ENCODE data around the gene YTHDF1. TPM values are rescaled to one million over a fixed set of nuclear protein-coding genes. Genes with fewer than 3 reads are reported as not detected.

The YTHDF1 gene
- total and polyA plus RNA-seq, 2 of the 4 experiments (the other 2 are of a cell fraction) = 10.9 to 22.6 TPM

DNA sequence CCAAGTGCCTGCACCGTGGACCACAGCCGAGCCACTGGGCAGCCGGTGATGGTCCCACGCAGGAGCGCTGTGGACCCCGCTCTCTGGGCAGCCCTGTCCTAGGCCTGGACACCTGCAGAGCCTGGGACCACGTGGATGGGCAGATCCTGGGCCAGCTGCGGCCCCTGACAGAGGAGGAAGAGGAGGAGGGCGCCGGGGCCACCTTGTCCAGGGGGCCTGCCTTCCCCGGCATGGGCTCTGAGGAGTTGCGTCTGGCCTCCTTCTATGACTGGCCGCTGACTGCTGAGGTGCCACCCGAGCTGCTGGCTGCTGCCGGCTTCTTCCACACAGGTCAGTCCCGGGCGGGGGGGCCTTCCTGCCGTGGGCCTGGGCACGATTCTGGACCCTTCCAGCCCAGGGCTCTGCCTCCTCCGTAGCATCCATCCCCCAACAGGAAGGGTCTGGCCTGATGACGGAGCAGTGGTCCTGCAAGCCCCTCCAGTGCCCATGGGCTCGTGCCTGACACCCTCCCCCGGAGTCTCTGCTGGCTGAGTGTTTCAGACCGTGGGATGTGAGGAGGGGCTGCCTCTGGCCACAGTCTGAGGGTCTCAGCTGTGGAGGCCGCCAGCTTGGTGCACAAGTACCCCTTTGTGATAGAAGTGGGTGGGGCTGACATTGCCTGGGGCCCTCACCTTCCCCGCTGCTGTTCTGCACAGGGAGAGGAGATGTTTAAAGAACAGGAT, 20.3 kb upstream of the YTHDF1 start:
- Histone ChIP-seq H4K91ac (ENCODE audit: insufficient read depth, low read depth, low read length) (no peak overlapping the region), H3K18ac (ENCODE audit: low read depth, low read length) (no peak overlapping the region), H2BK20ac (ENCODE audit: low read depth, low read length) (no peak overlapping the region), H2BK120ac (ENCODE audit: low read depth, low read length) (no peak overlapping the region), H3K56ac (ENCODE audit: extremely low read depth, insufficient read depth, low read length) (no peak overlapping the region), H3K27me3 (ENCODE audit: control insufficient read depth, insufficient read depth, low read length) (peaks cover 3% of the 10 kb centered on the region; the same call in 1 of the 2 replicates), H2AK5ac (ENCODE audit: low read depth, low read length) (no peak overlapping the region), H2AFZ (replicated peaks; ENCODE audit: low read length, poor library complexity) (peak overlapping the region; percentile 51), H3K36me3 (ENCODE audit: control insufficient read depth, insufficient read depth, low read length) (no peaks in the 10 kb centered on the region), H2BK5ac (ENCODE audit: low read depth, low read length, poor library complexity, severe bottlenecking) (no peak overlapping the region), H3K9me3 (ENCODE audit: control insufficient read depth, insufficient read depth, low read length) (no peaks in the 10 kb centered on the region), H3K14ac (replicated peaks; ENCODE audit: low read depth, low read length) (no peak overlapping the region), H3K79me1 (ENCODE audit: low read depth in 1 of 2, low read length in 2 of 2) (no peaks in the 10 kb centered on the region), H3K9ac (ENCODE audit: low read depth, low read length) (no peak overlapping the region), H3K4me1 (ENCODE audit: control insufficient read depth, insufficient read depth, low read length) (peaks cover 15% of the 10 kb centered on the region), H2AK9ac (replicated peaks; ENCODE audit: low read depth, low read length, poor library complexity) (peak overlapping the region; percentile 13), H4K5ac (ENCODE audit: low read depth, low read length) (no peak overlapping the region), H3K9me1 (ENCODE audit: insufficient read depth, low read length) (peaks cover 3% of the 10 kb centered on the region; the same call in 1 of the 2 replicates), H3K4me2 (ENCODE audit: low read depth, low read length) (no peak overlapping the region), H4K20me1 (ENCODE audit: insufficient read depth, low read length) (peaks cover 3% of the 10 kb centered on the region; the same call in 1 of the 2 replicates), H3K4ac (ENCODE audit: low read depth, low read length) (no peak overlapping the region), H4K8ac (ENCODE audit: low read depth in 2 of 2, low read length in 2 of 2) (no peak overlapping the region), H3K4me3 (ENCODE audit: insufficient read depth, low read depth, low read length) (no peak overlapping the region), H3K23ac (ENCODE audit: low read depth, low read length) (no peak overlapping the region), H2BK15ac (ENCODE audit: low read depth, low read length) (no peak overlapping the region), H3K27ac (ENCODE audit: insufficient read depth, low read length) (no peak overlapping the region)
- no TSS peak for BruUV-seq (replicated peaks)
- DNase-seq (no peak), ATAC-seq (ENCODE audit: low read depth) (no peak)
- CTCF ChIA-PET = no interaction called here
- WGBS, 2 experiments (ENCODE audit: extremely low coverage in 2 of 2, insufficient read length in 1 of 2) = 85% methylated on average over 12 of the region's 26 CpGs; no CpG with 5 or more reads in 1 of the 2 experiments
- TF ChIP-seq, protein P1, sequence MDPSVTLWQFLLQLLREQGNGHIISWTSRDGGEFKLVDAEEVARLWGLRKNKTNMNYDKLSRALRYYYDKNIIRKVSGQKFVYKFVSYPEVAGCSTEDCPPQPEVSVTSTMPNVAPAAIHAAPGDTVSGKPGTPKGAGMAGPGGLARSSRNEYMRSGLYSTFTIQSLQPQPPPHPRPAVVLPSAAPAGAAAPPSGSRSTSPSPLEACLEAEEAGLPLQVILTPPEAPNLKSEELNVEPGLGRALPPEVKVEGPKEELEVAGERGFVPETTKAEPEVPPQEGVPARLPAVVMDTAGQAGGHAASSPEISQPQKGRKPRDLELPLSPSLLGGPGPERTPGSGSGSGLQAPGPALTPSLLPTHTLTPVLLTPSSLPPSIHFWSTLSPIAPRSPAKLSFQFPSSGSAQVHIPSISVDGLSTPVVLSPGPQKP (IDR thresholded peaks at IDR 0.05; ENCODE audit: borderline replicate concordance, low read depth, low read length) = no peak
- TF ChIP-seq, protein P2, sequence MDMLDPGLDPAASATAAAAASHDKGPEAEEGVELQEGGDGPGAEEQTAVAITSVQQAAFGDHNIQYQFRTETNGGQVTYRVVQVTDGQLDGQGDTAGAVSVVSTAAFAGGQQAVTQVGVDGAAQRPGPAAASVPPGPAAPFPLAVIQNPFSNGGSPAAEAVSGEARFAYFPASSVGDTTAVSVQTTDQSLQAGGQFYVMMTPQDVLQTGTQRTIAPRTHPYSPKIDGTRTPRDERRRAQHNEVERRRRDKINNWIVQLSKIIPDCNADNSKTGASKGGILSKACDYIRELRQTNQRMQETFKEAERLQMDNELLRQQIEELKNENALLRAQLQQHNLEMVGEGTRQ (IDR thresholded peaks at IDR 0.05; ENCODE audit: low read depth, low read length) = no peak
- TF ChIP-seq MAZ (IDR thresholded peaks at IDR 0.05; ENCODE audit: borderline replicate concordance, low read depth, low read length) (no peak), POLR2A (IDR thresholded peaks at IDR 0.05; ENCODE audit: low read depth, low read length) (no peak), RAD21 (IDR thresholded peaks at IDR 0.05; ENCODE audit: low read length) (no peak), NFE2L2 (IDR thresholded peaks at IDR 0.05; ENCODE audit: low read depth, low read length) (no peak), BHLHE40 (IDR thresholded peaks at IDR 0.05; ENCODE audit: low read depth, low read length) (no peak), CEBPB (IDR thresholded peaks at IDR 0.05; ENCODE audit: low read depth, low read length) (no peak), FOS (IDR thresholded peaks at IDR 0.05; ENCODE audit: low read depth, low read length) (no peak), SMC3 (IDR thresholded peaks at IDR 0.05; ENCODE audit: low read depth, low read length) (no peak), MAFK (IDR thresholded peaks at IDR 0.05; ENCODE audit: low read depth, low read length) (no peak), MXI1 (IDR thresholded peaks at IDR 0.05; ENCODE audit: borderline replicate concordance, low read depth, low read length) (no peak), RFX5 (IDR thresholded peaks at IDR 0.05; ENCODE audit: low read depth, low read length) (no peak), RCOR1 (IDR thresholded peaks at IDR 0.05; ENCODE audit: insufficient replicate concordance, low read length) (no peak), CHD1 (IDR thresholded peaks at IDR 0.05; ENCODE audit: low read depth, low read length) (no peak)
- TF ChIP-seq, protein P3, sequence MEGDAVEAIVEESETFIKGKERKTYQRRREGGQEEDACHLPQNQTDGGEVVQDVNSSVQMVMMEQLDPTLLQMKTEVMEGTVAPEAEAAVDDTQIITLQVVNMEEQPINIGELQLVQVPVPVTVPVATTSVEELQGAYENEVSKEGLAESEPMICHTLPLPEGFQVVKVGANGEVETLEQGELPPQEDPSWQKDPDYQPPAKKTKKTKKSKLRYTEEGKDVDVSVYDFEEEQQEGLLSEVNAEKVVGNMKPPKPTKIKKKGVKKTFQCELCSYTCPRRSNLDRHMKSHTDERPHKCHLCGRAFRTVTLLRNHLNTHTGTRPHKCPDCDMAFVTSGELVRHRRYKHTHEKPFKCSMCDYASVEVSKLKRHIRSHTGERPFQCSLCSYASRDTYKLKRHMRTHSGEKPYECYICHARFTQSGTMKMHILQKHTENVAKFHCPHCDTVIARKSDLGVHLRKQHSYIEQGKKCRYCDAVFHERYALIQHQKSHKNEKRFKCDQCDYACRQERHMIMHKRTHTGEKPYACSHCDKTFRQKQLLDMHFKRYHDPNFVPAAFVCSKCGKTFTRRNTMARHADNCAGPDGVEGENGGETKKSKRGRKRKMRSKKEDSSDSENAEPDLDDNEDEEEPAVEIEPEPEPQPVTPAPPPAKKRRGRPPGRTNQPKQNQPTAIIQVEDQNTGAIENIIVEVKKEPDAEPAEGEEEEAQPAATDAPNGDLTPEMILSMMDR (conservative IDR thresholded peaks at IDR 0.05; ENCODE audit: low read depth, low read length) = no peak
- in situ Hi-C loops (cut with MboI; ENCODE audit: low sequenced_read_pairs) = no loop called here
- intact Hi-C loops (cut with micrococcal nuclease) = no loop called here
- dilution Hi-C loops (cut with HindIII; ENCODE audit: low sequenced_read_pairs, unreplicated experiment) = no loop called here
- POLR2A ChIA-PET (ENCODE audit: unreplicated experiment) = no interaction called here
